GM10266 (cell line): ENCODE results near the gene TCF7L1.
A peak's percentile ranks its signal among the peaks of the same experiment; 100 is the strongest.
"Not testable (repeated sequence)": the region's sequence is repeated elsewhere in the genome, so short reads cannot be mapped to it uniquely, and the experiment has no call there.

Experiments used
- DNase-seq: peaks from one replicate; pipeline ENCODE4 v3.0.0; 2012; ENCODE audit errors: extremely low spot score
- TF ChIP-seq, protein P1 (sequence below): IDR thresholded peaks from 2 replicates; pipeline ENCODE4 v1.5.1; 2012; ENCODE audit warnings: mild to moderate bottlenecking, low read depth; ENCODE audit not compliant: control insufficient read depth, insufficient read depth; ENCODE audit errors: missing control alignments

The TCF7L1 gene

DNA sequence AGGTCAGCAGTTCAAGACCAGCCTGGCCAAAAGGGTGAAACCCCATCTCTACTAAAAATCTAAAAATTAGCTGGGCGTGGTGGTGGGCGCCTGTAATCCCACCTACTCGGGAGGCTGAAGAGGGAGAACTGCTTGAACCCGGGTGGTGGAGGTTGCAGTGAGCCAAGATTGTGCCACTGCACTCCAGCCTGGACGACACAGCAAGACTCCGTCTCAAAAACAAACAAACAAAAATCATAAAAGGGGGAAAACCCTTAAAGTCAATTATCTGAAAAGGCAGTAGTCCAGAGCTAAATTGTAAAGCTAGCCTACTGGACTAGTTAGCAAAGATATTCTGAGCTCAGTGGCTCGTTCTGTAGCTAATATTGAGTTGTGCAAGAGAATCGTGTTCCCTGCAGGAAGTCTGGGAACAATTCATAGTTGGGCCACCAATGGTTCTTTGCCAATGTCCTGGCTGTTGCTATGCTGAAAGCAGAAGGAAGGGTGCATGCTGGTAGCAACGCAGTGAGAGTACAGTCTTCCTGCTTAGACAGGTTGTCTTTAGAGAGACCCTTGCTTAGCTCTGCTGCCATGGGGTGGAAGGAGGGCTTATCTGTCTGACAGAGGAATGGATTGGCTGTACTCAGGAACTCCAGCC lies 190.3 kb downstream of the TCF7L1 start:
- TF ChIP-seq, protein P1, sequence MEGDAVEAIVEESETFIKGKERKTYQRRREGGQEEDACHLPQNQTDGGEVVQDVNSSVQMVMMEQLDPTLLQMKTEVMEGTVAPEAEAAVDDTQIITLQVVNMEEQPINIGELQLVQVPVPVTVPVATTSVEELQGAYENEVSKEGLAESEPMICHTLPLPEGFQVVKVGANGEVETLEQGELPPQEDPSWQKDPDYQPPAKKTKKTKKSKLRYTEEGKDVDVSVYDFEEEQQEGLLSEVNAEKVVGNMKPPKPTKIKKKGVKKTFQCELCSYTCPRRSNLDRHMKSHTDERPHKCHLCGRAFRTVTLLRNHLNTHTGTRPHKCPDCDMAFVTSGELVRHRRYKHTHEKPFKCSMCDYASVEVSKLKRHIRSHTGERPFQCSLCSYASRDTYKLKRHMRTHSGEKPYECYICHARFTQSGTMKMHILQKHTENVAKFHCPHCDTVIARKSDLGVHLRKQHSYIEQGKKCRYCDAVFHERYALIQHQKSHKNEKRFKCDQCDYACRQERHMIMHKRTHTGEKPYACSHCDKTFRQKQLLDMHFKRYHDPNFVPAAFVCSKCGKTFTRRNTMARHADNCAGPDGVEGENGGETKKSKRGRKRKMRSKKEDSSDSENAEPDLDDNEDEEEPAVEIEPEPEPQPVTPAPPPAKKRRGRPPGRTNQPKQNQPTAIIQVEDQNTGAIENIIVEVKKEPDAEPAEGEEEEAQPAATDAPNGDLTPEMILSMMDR, result no peak
- no peak for DNase-seq

DNA sequence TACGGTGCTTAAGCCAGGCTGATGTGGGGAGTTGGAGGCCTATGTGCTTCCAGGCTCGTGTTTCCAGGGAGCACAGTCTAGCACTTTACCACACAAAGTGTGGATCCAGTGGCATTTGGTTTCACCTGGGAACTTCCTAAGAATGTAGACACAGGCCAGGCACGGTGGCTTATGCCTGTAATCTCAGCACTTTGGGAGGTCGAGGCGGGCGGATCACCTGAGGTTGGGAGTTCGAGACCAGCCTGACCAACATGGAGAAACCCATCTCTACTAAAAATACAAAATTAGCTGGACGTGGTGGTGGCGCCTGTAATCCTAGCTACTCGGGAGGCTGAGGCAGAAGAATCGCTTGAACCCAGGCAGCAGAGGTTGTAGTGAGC lies 190.8 kb downstream of the TCF7L1 start:
- DNase-seq, result not testable (repeated sequence)

DNA sequence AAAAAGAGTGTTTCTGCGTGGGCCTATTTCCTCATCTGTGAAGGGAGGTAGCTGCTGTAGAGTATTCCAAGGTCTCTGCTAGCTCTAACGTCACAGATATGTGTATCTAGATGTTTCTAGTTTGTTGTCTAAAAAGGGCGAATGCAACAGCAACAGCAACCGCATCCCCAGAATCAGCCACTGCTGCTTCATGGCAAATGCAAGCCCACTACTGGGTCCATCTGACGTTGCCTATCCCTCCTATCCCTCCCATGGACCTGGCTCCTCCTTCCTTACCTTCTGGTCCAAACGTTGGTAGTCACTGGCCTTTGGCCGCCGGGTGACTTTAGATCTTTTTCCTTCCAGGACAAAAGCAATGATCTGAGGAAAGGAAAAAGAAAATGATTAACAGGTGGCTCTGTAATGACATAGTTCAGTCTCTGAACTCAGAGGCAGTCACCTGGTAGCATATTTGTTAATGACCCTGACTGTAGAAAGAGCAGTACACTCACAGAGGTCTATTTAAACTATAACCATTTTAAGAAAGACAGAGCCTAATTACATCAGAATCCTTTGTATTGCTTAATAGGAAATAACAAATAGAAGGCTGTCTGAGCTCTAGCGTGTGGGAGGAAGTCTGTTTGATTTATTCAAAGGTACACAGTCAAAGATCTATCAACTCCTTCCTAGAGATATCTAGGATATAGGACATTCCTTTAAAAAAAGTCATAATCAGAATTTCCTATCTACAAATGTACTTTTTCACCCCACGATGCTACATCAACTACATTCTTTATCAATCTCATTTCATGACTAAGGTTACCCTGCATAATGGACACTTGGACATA lies 191.7 kb downstream of the TCF7L1 start:
- no peak for DNase-seq

DNA sequence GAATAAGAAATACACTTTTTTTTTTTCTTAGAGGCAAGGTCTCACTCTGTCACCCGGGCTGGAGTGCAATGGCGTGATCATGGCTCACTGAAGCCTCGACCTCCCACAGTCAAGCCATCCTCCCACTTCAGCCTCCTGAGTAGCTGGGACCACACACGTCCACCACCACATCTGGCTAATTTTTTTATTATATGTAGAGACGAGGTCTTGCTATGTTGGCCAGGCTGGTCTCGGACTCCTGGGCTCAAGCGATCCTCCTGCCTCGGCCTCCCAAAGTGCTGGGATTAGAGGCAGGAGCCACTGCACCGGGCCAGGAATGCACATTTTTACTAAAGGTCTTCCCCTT lies 192.2 kb downstream of the TCF7L1 start:
- DNase-seq, result no peak
- TF ChIP-seq, protein P1, result no peak

More for the DNA sequence above, 191.7 kb downstream of the TCF7L1 start:
- TF ChIP-seq, protein P1, result no peak

DNA sequence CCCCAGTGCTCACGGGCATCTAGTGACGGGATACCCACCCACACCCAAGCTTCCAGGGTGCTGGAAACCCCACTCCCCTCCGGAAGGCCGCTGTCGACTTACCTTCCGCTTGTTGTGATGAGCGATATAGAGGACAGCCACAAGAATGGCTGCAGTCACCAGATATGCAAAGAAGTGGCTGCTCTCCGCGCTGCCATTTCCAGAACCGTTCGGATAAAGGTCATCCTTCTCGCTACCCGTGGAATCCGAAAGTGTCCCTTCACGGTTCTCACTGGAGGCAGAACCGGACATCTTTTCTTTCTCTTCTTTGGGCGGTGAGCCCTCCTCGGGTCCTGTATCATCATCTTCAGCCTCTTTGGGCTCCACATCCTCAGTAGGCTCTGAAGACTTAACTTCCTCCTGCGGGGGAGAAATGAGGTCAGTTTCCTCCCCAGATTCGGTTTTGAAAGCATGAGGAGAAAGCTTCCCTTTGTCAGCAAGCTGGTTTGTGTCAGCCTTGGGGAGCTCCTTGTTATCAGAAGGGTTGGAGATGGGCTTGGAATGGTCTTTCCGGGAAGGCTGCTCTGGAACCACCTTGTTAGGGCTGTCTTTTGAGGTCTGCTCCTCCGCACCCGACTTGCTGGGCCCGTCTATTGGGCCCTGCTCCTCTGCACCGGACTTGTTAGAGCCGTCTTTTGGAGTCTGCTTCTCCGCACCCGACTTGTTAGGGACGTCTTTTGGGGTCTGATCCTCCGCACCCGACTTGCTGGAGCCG lies 193.4 kb downstream of the TCF7L1 start:
- peak; percentile 50 for DNase-seq

DNA sequence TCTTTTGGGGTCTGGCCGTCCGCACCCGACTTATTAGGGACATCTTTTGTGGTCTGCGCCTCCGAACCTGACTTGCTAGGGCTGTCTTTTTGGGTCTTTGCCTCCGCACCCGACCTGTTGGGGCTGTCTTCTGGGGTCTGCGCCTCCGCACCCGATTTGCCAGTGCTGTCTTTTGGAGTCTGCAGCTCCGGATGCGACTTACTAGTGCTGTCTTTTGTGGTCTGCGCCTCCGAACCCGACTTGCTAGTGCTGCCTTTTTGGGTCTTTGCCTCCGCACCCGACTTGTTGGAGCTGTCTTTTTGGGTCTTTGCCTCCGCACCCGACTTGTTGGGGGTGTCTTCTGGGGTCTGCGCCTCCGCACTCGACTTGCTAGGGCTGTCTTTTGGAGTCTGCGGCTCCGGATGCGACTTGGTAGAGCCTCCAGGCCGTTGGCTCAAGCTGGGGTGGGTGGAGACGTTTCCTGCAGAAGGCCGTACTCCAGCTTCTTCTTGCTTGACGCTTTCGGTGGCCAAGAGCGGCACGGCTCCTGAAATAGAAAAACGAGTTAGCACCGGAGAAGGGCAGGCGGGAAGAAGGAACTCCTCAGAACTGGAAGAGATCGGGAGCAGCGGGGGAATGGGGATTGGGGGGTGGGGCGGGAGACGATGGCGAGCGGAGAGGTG lies 194.1 kb downstream of the TCF7L1 start:
- peak; percentile 53 for DNase-seq
- TF ChIP-seq, protein P1, result no peak

More for the DNA sequence above, 193.4 kb downstream of the TCF7L1 start:
- TF ChIP-seq, protein P1, result no peak

DNA sequence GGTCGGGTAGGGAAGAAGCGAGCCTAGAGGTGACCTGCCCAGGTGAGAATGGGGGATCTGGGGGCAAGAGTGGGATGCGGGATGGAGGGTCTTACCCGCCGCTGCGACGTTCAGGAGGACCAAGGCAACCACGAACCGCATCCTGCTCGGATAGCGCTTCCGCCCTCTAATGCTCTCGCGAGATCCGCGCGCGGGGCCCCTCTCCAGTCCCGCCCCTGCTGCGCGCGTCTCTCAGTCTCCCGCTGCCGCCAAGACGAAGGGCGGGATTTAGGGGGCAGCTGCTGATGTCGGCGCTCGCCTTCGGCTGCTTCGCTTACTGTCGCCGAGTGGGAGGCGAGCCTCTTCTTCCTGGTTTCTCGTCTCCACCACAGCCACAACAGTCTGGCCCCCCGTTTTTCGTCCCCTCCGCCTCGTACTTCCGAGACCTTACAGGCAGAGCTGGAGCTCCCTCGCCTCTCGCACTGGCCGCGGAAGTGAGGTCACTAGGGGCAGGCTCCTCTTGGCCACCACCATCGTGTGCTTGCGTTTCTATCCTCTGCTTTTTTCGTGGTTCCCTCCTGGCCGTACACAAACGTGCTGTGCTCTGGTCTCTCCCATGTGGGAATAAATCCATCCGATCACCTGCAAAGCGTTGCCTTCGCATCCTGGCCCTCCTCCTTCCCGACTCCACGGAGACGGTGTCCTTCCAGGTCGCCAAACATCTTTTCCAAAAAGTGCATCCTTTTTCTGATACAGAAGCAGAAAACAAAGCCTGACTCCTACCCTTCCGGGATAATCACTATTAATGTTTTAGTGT lies 194.8 kb downstream of the TCF7L1 start, which contains the start of gene TGOLN2:
TGOLN2 (minus strand) TSS at position 168 of the 796 bp plus-strand sequence; CDS start at position 141, 27 bp downstream.
- TF ChIP-seq, protein P1, result no peak
- peak; percentile 94 for DNase-seq
